Ishikawa (cell line): Measurements from ENCODE around the gene TOMM6.

Experiments used
- CEBPB ChIP-seq: IDR thresholded peaks from 2 replicates; pipeline ENCODE4 v1.6.1; 2012
- FOXM1 ChIP-seq: IDR thresholded peaks from 2 replicates; pipeline ENCODE4 v1.6.1; 2012; ENCODE audit warnings: low read depth, borderline replicate concordance
- NFIC ChIP-seq: IDR thresholded peaks from 2 replicates; pipeline ENCODE4 v1.6.1; 2012
- TF ChIP-seq, protein P1 (sequence below): IDR thresholded peaks from 2 replicates; pipeline ENCODE4 v1.6.1; 2012
- TF ChIP-seq, protein P2 (sequence below): IDR thresholded peaks from 2 replicates; pipeline ENCODE4 v1.6.1; 2012; ENCODE audit warnings: low read depth, mild to moderate bottlenecking

DNA sequence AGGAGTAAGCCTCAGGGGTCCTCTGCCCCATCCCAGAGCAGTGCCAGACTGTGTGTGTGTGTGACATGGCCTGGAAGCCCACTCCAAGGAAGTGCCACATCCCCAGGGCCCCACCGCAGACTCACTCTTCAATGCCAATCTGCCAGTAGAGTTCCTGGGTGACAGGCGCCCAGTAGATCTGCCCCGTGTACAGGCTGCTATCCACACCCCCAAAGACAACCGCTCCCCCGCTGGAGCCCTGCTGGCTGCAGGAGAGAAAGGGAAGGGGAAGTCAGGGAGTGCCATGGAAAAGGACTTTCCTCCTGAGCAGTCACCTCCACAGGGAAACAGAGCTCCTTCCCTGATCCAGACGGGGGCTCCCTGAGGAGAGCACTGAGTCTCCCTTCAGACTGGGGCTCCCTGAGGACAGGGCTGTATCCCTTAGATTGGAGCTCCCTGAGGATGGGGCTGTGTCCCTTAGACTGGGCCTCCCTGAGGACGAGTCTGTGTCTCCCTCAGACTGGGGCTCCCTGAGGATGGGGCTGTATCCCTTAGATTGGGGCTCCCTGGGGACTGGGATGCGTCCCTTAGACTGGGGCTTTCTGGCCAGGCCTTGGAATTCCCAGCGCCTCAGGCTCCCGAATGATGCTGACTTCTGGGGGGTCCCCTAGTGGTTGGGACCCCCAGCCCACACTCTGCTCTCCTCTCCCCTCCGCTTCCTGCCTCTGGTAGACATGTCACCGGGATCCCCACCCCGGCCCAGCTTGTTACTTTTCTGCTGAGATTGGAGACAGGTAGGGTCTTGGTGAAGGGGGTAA lies 46.9 kb upstream of the TOMM6 start:
- TF ChIP-seq NFIC = no peak
- TF ChIP-seq, protein P1, sequence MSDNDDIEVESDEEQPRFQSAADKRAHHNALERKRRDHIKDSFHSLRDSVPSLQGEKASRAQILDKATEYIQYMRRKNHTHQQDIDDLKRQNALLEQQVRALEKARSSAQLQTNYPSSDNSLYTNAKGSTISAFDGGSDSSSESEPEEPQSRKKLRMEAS = no peak
- no peak for TF ChIP-seq FOXM1
- no peak for TF ChIP-seq CEBPB
- TF ChIP-seq, protein P2, sequence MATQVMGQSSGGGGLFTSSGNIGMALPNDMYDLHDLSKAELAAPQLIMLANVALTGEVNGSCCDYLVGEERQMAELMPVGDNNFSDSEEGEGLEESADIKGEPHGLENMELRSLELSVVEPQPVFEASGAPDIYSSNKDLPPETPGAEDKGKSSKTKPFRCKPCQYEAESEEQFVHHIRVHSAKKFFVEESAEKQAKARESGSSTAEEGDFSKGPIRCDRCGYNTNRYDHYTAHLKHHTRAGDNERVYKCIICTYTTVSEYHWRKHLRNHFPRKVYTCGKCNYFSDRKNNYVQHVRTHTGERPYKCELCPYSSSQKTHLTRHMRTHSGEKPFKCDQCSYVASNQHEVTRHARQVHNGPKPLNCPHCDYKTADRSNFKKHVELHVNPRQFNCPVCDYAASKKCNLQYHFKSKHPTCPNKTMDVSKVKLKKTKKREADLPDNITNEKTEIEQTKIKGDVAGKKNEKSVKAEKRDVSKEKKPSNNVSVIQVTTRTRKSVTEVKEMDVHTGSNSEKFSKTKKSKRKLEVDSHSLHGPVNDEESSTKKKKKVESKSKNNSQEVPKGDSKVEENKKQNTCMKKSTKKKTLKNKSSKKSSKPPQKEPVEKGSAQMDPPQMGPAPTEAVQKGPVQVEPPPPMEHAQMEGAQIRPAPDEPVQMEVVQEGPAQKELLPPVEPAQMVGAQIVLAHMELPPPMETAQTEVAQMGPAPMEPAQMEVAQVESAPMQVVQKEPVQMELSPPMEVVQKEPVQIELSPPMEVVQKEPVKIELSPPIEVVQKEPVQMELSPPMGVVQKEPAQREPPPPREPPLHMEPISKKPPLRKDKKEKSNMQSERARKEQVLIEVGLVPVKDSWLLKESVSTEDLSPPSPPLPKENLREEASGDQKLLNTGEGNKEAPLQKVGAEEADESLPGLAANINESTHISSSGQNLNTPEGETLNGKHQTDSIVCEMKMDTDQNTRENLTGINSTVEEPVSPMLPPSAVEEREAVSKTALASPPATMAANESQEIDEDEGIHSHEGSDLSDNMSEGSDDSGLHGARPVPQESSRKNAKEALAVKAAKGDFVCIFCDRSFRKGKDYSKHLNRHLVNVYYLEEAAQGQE = no peak
